Measurements from ENCODE around the gene GDNF.

The GDNF gene

DNA sequence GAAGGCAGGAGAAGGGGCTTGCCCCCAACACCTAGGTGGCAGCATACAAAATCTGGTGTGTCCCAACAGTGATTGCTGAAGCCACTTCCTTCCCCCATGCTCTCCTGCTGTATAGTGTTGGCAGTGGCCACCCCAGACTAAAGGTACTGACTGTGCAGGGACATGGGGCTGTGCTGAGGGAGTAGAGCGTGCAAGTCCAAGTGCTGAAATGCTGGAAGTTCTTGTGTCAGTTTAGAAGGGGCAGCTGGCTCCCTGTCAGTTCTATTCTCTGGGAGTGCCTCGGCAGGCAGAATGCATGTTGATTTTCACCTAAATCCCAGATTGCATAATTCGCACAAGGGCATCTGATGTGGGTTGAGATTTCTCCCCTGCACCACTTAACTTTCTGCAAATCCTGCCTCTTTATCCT lies 68.6 kb downstream of the GDNF start:
- Histone ChIP-seq H3K9ac (no peak overlapping the region), H3K27ac (no peak overlapping the region), H3K36me3 (no peaks in the 10 kb centered on the region), H3K4me1 (no peaks in the 10 kb centered on the region), H3K9me3 (replicated peaks in 1 of 11) (peaks cover 17 to 27% (median 22%) of the 10 kb centered on the region in 11 experiments), H4K20me1 (no peaks in the 10 kb centered on the region), H3K4me2 (no peak overlapping the region), H3K27me3 (no peaks in the 10 kb centered on the region), H3K4me3 (no peak overlapping the region)
- TF ChIP-seq Cebpa-rat (IDR thresholded peaks at IDR 0.05) = no peak

GRCh38 chr5:37770786-37771185 lies 69.1 kb downstream of the GDNF start:
- H3K9ac ChIP-seq = no peak overlapping the region
- H3K4me3 ChIP-seq = no peak overlapping the region
- no peaks in the 10 kb centered on the region for H3K4me1 ChIP-seq
- H3K27me3 ChIP-seq = no peaks in the 10 kb centered on the region
- H3K4me2 ChIP-seq = no peak overlapping the region
- H3K9me3 ChIP-seq (replicated peaks in 1 of 11) = peaks cover 17 to 27% (median 22%) of the 10 kb centered on the region in 11 experiments
- no peak for TF ChIP-seq Cebpa-rat (IDR thresholded peaks at IDR 0.05)
- no peaks in the 10 kb centered on the region for H3K36me3 ChIP-seq
- no peaks in the 10 kb centered on the region for H4K20me1 ChIP-seq
- no peak overlapping the region for H3K27ac ChIP-seq

GRCh38 chr5:37769840-37770239 lies 70.0 kb downstream of the GDNF start:
- H3K27me3 ChIP-seq = no peaks in the 10 kb centered on the region
- H3K4me1 ChIP-seq = no peaks in the 10 kb centered on the region
- H3K4me3 ChIP-seq = no peak overlapping the region
- no peaks in the 10 kb centered on the region for H4K20me1 ChIP-seq
- no peaks in the 10 kb centered on the region for H3K36me3 ChIP-seq
- no peak overlapping the region for H3K9ac ChIP-seq
- H3K9me3 ChIP-seq (replicated peaks in 1 of 11) = peaks cover 13 to 21% (median 16%) of the 10 kb centered on the region in 11 experiments
- H3K4me2 ChIP-seq = no peak overlapping the region
- no peak overlapping the region for H3K27ac ChIP-seq
- TF ChIP-seq Cebpa-rat (IDR thresholded peaks at IDR 0.05) = no peak

DNA sequence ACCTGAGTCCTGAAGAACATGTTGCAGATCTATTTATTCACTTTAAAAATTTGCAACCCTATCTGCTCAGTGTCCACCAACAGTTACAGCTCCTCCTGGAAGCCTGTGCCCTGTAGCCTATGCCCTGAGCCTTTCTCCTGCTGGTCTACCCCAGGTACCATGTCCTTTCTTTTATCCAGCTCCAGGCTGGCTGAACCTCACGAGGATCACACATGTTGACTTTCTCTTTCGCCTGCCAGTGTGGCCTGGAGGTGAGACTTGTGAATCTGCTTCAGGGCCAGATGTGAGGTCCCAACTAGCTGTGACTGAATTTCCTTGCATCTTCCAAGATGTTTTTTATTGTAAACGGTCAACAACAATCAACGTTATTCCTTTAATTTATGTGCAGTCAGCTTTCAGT lies 70.7 kb downstream of the GDNF start:
- Histone ChIP-seq H3K9ac (no peak overlapping the region), H3K27me3 (no peaks in the 10 kb centered on the region), H3K27ac (no peak overlapping the region), H3K4me1 (no peaks in the 10 kb centered on the region), H3K4me3 (no peak overlapping the region), H3K9me3 (replicated peaks in 1 of 11) (peaks cover 6 to 14% (median 8%) of the 10 kb centered on the region in 11 experiments; a peak in 16 of 22 replicates), H3K36me3 (no peaks in the 10 kb centered on the region), H3K4me2 (no peak overlapping the region), H4K20me1 (no peaks in the 10 kb centered on the region)
- no peak for TF ChIP-seq Cebpa-rat (IDR thresholded peaks at IDR 0.05)

- Histone ChIP-seq H3K4me1 (no peaks in the 10 kb centered on the region), H3K4me3 (no peak overlapping the region), H3K4me2 (no peak overlapping the region), H3K27ac (no peak overlapping the region), H3K27me3 (no peaks in the 10 kb centered on the region), H3K36me3 (no peaks in the 10 kb centered on the region), H4K20me1 (no peaks in the 10 kb centered on the region), H3K9ac (no peak overlapping the region), H3K9me3 (replicated peaks in 1 of 11) (peaks cover 0 to 7% (median 2%) of the 10 kb centered on the region in 11 experiments; a peak in 10 of 22 replicates)
- no peak for TF ChIP-seq Cebpa-rat (IDR thresholded peaks at IDR 0.05)
Measured at GRCh38 chr5:37768371-37768770, 71.5 kb downstream of the GDNF start.

GRCh38 chr5:37767961-37768360 lies 71.9 kb downstream of the GDNF start:
- Histone ChIP-seq H3K27ac (no peak overlapping the region), H4K20me1 (no peaks in the 10 kb centered on the region), H3K9me3 (replicated peaks in 1 of 11) (peaks cover 0 to 3% (median 0%) of the 10 kb centered on the region in 11 experiments; a peak in 2 of 22 replicates), H3K27me3 (no peaks in the 10 kb centered on the region), H3K4me1 (no peaks in the 10 kb centered on the region), H3K4me2 (no peak overlapping the region), H3K9ac (no peak overlapping the region), H3K36me3 (no peaks in the 10 kb centered on the region), H3K4me3 (no peak overlapping the region)
- no peak for TF ChIP-seq Cebpa-rat (IDR thresholded peaks at IDR 0.05)

DNA sequence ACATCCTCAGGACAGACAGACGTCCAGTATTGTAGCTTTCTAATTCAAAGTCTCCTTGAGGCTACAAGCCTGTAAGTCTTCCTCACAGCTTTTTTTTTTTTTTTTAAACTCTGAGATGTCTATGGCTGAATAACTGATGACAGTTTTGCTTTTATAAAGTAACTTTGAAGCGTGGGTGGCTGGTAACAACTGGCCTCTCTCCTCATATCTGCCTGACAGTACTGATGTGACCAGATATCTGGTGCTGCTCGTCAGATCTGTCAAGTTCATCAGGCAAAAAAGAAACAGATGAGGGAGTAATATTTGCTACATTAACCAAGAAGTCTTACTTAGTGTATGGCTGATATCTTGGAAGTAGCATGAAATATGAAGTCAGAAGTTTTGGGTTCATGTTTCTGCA lies 72.6 kb downstream of the GDNF start:
- no peaks in the 10 kb centered on the region for H3K9me3 ChIP-seq (replicated peaks in 1 of 11)
- no peaks in the 10 kb centered on the region for H4K20me1 ChIP-seq
- no peak overlapping the region for H3K4me2 ChIP-seq
- no peaks in the 10 kb centered on the region for H3K36me3 ChIP-seq
- no peaks in the 10 kb centered on the region for H3K27me3 ChIP-seq
- TF ChIP-seq Cebpa-rat (IDR thresholded peaks at IDR 0.05) = no peak
- no peak overlapping the region for H3K27ac ChIP-seq
- H3K9ac ChIP-seq = no peak overlapping the region
- no peak overlapping the region for H3K4me3 ChIP-seq
- H3K4me1 ChIP-seq = no peaks in the 10 kb centered on the region
